GM12878 (cell line): Measurements from ENCODE around the gene WDR76. TPM values are rescaled to one million over a fixed set of nuclear protein-coding genes. Genes with fewer than 3 reads are reported as not detected.

Experiments
- ASH2L ChIP-seq: fragments of 300-600, 200-600 bp; sonication (generic); IDR thresholded peaks from 2 replicates; pipeline ENCODE4 v1.6.1; 2017; ENCODE audit warnings: low read depth, mild to moderate bottlenecking, borderline replicate concordance
- ATF7 ChIP-seq: fragments of 450-650 bp; IDR thresholded peaks from 2 replicates; pipeline ENCODE4 v1.6.1; 2016; ENCODE audit warnings: low read depth, mild to moderate bottlenecking
- BCL3 ChIP-seq: IDR thresholded peaks from 2 replicates; pipeline ENCODE4 v1.6.1; 2011; ENCODE audit warnings: borderline replicate concordance, low read depth, mild to moderate bottlenecking, moderate library complexity, low read length; ENCODE audit not compliant: insufficient read depth, poor library complexity, severe bottlenecking
- CEBPZ ChIP-seq: fragments of 150-350 bp; IDR thresholded peaks from 2 replicates; pipeline ENCODE4 v1.6.1; 2016; ENCODE audit warnings: low read depth, low read length
- ELK1 ChIP-seq: IDR thresholded peaks from 2 replicates; pipeline ENCODE4 v1.6.1; 2012; ENCODE audit warnings: low read depth, low read length, improper control_type of control experiment
- EZH2 ChIP-seq: IDR thresholded peaks from 2 replicates; pipeline ENCODE4 v1.6.1; 2012; ENCODE audit warnings: low read depth, mild to moderate bottlenecking, control low read depth, inconsistent platforms, low read length, borderline replicate concordance; ENCODE audit not compliant: control insufficient read depth
- FOXM1 ChIP-seq: IDR thresholded peaks from 2 replicates; pipeline ENCODE4 v1.6.1; 2012; ENCODE audit warnings: low read depth, mild to moderate bottlenecking, inconsistent platforms, low read length, moderate library complexity
- JUND ChIP-seq: IDR thresholded peaks from 2 replicates; pipeline ENCODE4 v1.6.1; 2012; ENCODE audit warnings: low read depth, mild to moderate bottlenecking, low read length, improper control_type of control experiment, moderate library complexity
- MXI1 ChIP-seq: fragments of 150-350 bp; IDR thresholded peaks from 2 replicates; pipeline ENCODE4 v1.6.1; 2011; ENCODE audit warnings: low read depth, mild to moderate bottlenecking, inconsistent platforms, low read length, improper control_type of control experiment
- NR2F1 ChIP-seq: fragments of 450-650 bp; conservative IDR thresholded peaks from 2 replicates; pipeline ENCODE4 v1.6.1; 2017; ENCODE audit warnings: mild to moderate bottlenecking
- PAX8 ChIP-seq: fragments of 450-650 bp; IDR thresholded peaks from 2 replicates; pipeline ENCODE4 v1.6.1; 2017; ENCODE audit warnings: mild to moderate bottlenecking, moderate library complexity
- PRDM15 ChIP-seq: fragments of 450-650 bp; formaldehyde crosslinking; IDR thresholded peaks from 2 replicates; pipeline ENCODE4 v1.4.0; 2020; ENCODE audit warnings: mild to moderate bottlenecking, moderate library complexity
- RELA ChIP-seq: fragments of 450-650 bp; IDR thresholded peaks from 2 replicates; pipeline ENCODE4 v1.8.0; 2014; ENCODE audit warnings: borderline replicate concordance; ENCODE audit not compliant: partially characterized antibody
- SIN3A ChIP-seq: IDR thresholded peaks from 2 replicates; pipeline ENCODE4 v1.6.1; 2012; ENCODE audit warnings: low read depth, low read length, improper control_type of control experiment
- SMC3 ChIP-seq: IDR thresholded peaks from 2 replicates; pipeline ENCODE4 v1.6.1; 2011; ENCODE audit warnings: low read length, improper control_type of control experiment, borderline replicate concordance
- USF2 ChIP-seq: IDR thresholded peaks from 2 replicates; pipeline ENCODE4 v1.6.1; 2011; ENCODE audit warnings: low read depth, low read length, improper control_type of control experiment, borderline replicate concordance
- ZNF207 ChIP-seq: fragments of 450-650 bp; IDR thresholded peaks from 2 replicates; pipeline ENCODE4 v1.6.1; 2014; ENCODE audit warnings: antibody characterized with exemption, mild to moderate bottlenecking, borderline replicate concordance
- ZNF384 ChIP-seq: IDR thresholded peaks from 2 replicates; pipeline ENCODE4 v1.6.1; 2012; ENCODE audit warnings: low read depth, mild to moderate bottlenecking, low read length, improper control_type of control experiment, borderline replicate concordance
- polyA plus RNA-seq, 11 experiments: library from polyadenylated mRNA; depleted of rRNA in 4 of 11; unstranded in 6 of 11; stranded (reverse) in 5 of 11; fragments of >200 nt; fragmentation: Nextera tagmentation in 4 of 11; fragmentation: Illumina TruSeq in 1 of 11; extraction: Ambion mirVana in 4 of 11; extraction: Trizol in 1 of 11; gene quantifications; 1 replicate in 1 of 11; 2 replicates in 10 of 11; pipeline versions ENCODE4 v1.2.1 to v1.2.3, GENCODE V29; 2011 to 2016; ENCODE audit warnings: inconsistent platforms in 2 of 11, missing spikeins in 2 of 11, low read depth in 1 of 11
- total RNA-seq, 4 experiments: library from RNA; depleted of rRNA in 3 of 4; stranded (reverse); fragments of >200 nt in 3 of 4; fragmentation: Illumina TruSeq in 1 of 4; extraction: Trizol in 1 of 4; gene quantifications; 2 replicates each; pipeline versions ENCODE4 v1.2.1 to v1.2.3, GENCODE V29; 2013 to 2021

The WDR76 gene
- total and polyA plus RNA-seq, 10 of the 15 experiments (the other 5 are each of a cell fraction or from before 2014, with no cell fraction given): 8.0 to 59.7 (median 34.5) TPM

- peak; percentile 85; the same call in 1 of the 2 replicates for TF ChIP-seq ZNF207
- TF ChIP-seq NR2F1: peak; percentile 95
- peak; percentile 97 for TF ChIP-seq ATF7
- TF ChIP-seq PRDM15 (CRISPR knock-in tag): no peak
- TF ChIP-seq SIN3A: no peak
- peak; percentile 85 for TF ChIP-seq FOXM1
- TF ChIP-seq PAX8: no peak
- TF ChIP-seq EZH2: no peak
- TF ChIP-seq CEBPZ: no peak
- no peak for TF ChIP-seq BCL3
- no peak; the same call in 1 of the 2 replicates for TF ChIP-seq MXI1
- no peak for TF ChIP-seq JUND
- TF ChIP-seq ZNF384: peak; percentile 93
- no peak for TF ChIP-seq SMC3
- no peak for TF ChIP-seq RELA
- TF ChIP-seq USF2: peak; percentile 33; the same call in 1 of the 2 replicates
- TF ChIP-seq ASH2L: no peak
- TF ChIP-seq ELK1: no peak
Observed at GRCh38 chr15:43808960-43809678, 17.7 kb upstream of the WDR76 start (continued).
